Heart left ventricle (tissue), 16 donors: ENCODE measurements around the gene ANKRD29. TPM values are rescaled to one million over a fixed set of nuclear protein-coding genes. Genes with fewer than 3 reads are reported as not detected.

ENCODE experiments used
- ATAC-seq, 4 donors: fragments of 200-7000 bp; cut with Tn5 transposase; one replicate each; pipeline ENCODE4 v1.9.1; 2020 to 2022; ENCODE audit warnings: moderate library complexity in 4 of 4, mild to moderate bottlenecking in 3 of 4, moderate number of reproducible peaks in 1 of 4
- DNase-seq, 5 donors: peaks; one replicate each; pipeline ENCODE4 v3.0.0-alpha.2; 2020
- H3K27ac ChIP-seq, 12 donors: fragments of 200-600 bp; sonication (generic) in 4 of 12; one replicate each; pipeline versions ENCODE4 v1.5.0 to v1.8.0; 2016 to 2022; ENCODE audit warnings: mild to moderate bottlenecking in 2 of 12
- H3K27me3 ChIP-seq, 9 donors: fragments of 200-600 bp; sonication (generic) in 2 of 9; one replicate each; pipeline versions ENCODE4 v1.5.1 to v1.8.0; 2016 to 2022; ENCODE audit warnings: mild to moderate bottlenecking in 3 of 9
- H3K36me3 ChIP-seq, 9 donors: fragments of 200-600 bp; sonication (generic) in 2 of 9; one replicate each; pipeline versions ENCODE4 v1.5.0 to v1.8.0; 2018 to 2022; ENCODE audit warnings: mild to moderate bottlenecking in 2 of 9
- H3K4me1 ChIP-seq, 12 donors: fragments of 200-600 bp; sonication (generic) in 4 of 12; one replicate each; pipeline versions ENCODE4 v1.5.0 to v1.8.0; 2016 to 2022; ENCODE audit warnings: mild to moderate bottlenecking in 3 of 12
- H3K4me3 ChIP-seq, 12 donors: fragments of 200-600 bp; sonication (generic) in 4 of 12; one replicate each; pipeline versions ENCODE4 v1.5.0 to v1.8.0; 2017 to 2022; ENCODE audit warnings: mild to moderate bottlenecking in 9 of 12, moderate library complexity in 4 of 12
- H3K9me3 ChIP-seq, 12 donors: fragments of 200-600 bp; sonication (generic) in 4 of 12; one replicate each; pipeline versions ENCODE4 v1.5.0 to v1.8.0; 2016 to 2022; ENCODE audit warnings: mild to moderate bottlenecking in 1 of 12
- POLR2A ChIP-seq, 2 donors: fragments of 450-650 bp; IDR thresholded peaks; one replicate each; pipeline ENCODE4 v1.6.1; 2017; ENCODE audit warnings: antibody characterized with exemption in 2 of 2, mild to moderate bottlenecking in 2 of 2, moderate library complexity in 2 of 2
- WGBS, 4 donors: extraction: QIAGEN DNeasy Blood & Tissue Kit in 2 of 4; methylation state at CpG; one replicate each; pipeline versions ENCODE4 v1.1.5 to v1.1.7; 2013 to 2018; 5-methylcytosine and 5-hydroxymethylcytosine counted together
- intact Hi-C, 10 donors: fragments of 100-400 bp; cut with DNase I; formaldehyde crosslinking; loops; one replicate each; pipeline versions ENCODE4 v1.11.1 to v1.14.2; 2022
- polyA plus RNA-seq, 2 donors: library from polyadenylated mRNA; stranded (reverse); fragments of 200-250 nt; gene quantifications; one replicate each; pipeline ENCODE4 v1.2.3, GENCODE V29; 2013
- total RNA-seq, 9 donors: library from RNA; depleted of rRNA in 2 of 9; stranded (reverse); fragments of >200 nt in 2 of 9; fragmentation: NEBNext Ultra II Directional in 3 of 9; extraction: Animal tissue kit (Norgen Biotek cat#: 25700) in 3 of 9; gene quantifications; one replicate each; pipeline versions ENCODE4 v1.1.0 to v1.2.4, GENCODE V29; 2016 to 2023
- TF ChIP-seq, protein P1 (sequence below), 12 donors: fragments of 200-600 bp; sonication (generic) in 4 of 12; IDR thresholded peaks; one replicate each; pipeline versions ENCODE4 v1.5.0 to v1.8.0; 2018 to 2022; ENCODE audit warnings: antibody characterized with exemption in 12 of 12, mild to moderate bottlenecking in 5 of 12
- donor health status: ischemic (EF 13 %, LVEDD 7.1; RV severe dilation, severe dysfunction).
- donor health status: healthy with polysubstance abuse.
- donor health status: DM: no; HTN: yes; CAD: no.
- donor health status: DM: no; HTN: no; CAD: no.
- donor health status: ischemic (EF 25% LVEDD 6.9; RV normal size, moderate dysfunction).
- donor health status: ischemic (EF 25% LVEDD 5.7; RV mildly dilated, moderate dysfunction).
- donor health status: healthy.
- donor health status: DM: yes; HTN: yes; CAD: no.
- donor health status: ischemic (EF 35%, LVEDD 5.7; RV mildly dilated, moderate dysfunction).
- donor health status: nonischemic (EF 11% LVEDD 7.7; RV severe dilation, severe dysfunction).
- donor health status: DM: yes; HTN: yes; CAD: no.
- donor health status: PGD.
- donor health status: ischemic (EF 29% LVEDD 5.4; RV normal size, mild dysfunction).
- donor health status: nonischemic (EF 23%, LVEDD 6.1; RV moderate dilation, normal function).

The ANKRD29 gene
- total and polyA plus RNA-seq, 11 donors = 1.7 to 7.1 (median 4.9) TPM

DNA sequence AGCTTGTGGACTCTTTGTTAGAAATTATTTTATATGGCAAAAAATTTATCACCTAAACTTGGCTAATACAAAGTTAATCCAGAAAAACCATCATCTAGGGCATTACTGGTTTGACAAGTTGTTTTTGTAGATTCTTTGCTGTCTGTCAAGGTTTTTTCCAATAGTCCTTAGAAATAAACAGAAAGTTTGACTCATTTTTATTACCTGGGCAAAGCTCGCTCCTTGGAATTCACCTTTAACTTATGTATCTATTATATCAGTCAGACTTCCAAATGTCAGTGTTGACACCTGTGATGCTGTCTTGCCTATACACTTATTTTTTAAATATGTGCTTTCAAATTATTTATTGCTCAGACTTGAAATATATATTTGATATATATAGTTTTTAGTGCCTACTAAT lies 48.2 kb upstream of the ANKRD29 start:
- Histone ChIP-seq H3K27me3 (no peaks in the 10 kb centered on the region), H3K36me3 (no peaks in the 10 kb centered on the region), H3K4me3 (no peak overlapping the region), H3K27ac (no peak overlapping the region), H3K4me1 (no peaks in the 10 kb centered on the region), H3K9me3 (peaks cover 0 to 16% (median 1%) of the 10 kb centered on the region in 12 donors)
- DNase-seq = no peak
- intact Hi-C loops = loop anchor here in 1 of 10 donors (10.0 kb wide), 1 partner anchor 64 kb away; no protein-coding TSS in a partner anchor
- no peak for ATAC-seq
- TF ChIP-seq, protein P1, sequence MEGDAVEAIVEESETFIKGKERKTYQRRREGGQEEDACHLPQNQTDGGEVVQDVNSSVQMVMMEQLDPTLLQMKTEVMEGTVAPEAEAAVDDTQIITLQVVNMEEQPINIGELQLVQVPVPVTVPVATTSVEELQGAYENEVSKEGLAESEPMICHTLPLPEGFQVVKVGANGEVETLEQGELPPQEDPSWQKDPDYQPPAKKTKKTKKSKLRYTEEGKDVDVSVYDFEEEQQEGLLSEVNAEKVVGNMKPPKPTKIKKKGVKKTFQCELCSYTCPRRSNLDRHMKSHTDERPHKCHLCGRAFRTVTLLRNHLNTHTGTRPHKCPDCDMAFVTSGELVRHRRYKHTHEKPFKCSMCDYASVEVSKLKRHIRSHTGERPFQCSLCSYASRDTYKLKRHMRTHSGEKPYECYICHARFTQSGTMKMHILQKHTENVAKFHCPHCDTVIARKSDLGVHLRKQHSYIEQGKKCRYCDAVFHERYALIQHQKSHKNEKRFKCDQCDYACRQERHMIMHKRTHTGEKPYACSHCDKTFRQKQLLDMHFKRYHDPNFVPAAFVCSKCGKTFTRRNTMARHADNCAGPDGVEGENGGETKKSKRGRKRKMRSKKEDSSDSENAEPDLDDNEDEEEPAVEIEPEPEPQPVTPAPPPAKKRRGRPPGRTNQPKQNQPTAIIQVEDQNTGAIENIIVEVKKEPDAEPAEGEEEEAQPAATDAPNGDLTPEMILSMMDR (IDR thresholded peaks at IDR 0.05) = no peak
- no peak for TF ChIP-seq POLR2A (IDR thresholded peaks at IDR 0.05)
- 97 to 100% (median 97%) methylated on average over 1 of the region's 1 CpG for WGBS, 4 donors

DNA sequence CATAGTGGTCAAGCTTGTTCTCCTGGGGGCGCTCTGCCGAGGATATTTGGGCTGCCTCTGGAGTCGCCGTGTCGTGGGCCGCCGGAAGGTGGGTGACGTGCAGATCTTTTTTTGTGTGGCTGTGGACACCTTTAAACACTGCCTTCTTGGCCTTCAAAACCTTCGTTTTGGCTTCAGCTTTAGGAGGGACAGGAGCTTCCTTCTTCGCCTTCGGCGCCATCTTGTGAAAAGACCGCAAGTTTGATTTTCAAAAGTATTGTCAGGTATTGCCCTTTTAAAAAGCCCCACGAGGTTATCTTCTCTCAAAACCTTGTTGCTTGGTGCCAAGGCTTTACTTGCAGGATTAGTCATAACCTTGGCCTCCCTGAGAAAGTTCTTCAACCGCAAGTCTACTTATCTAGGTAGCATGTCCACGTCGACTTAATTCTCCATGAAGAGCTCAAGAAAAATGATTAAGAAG lies 47.4 kb upstream of the ANKRD29 start:
- H3K27me3 ChIP-seq = no peaks in the 10 kb centered on the region
- H3K27ac ChIP-seq = no peak overlapping the region
- H3K4me3 ChIP-seq = no peak overlapping the region
- ATAC-seq = no peak
- DNase-seq = no peak
- TF ChIP-seq POLR2A (IDR thresholded peaks at IDR 0.05) = no peak
- TF ChIP-seq, protein P1 (IDR thresholded peaks at IDR 0.05) = no peak
- no peaks in the 10 kb centered on the region for H3K36me3 ChIP-seq
- peaks cover 0 to 16% (median 1%) of the 10 kb centered on the region in 12 donors for H3K9me3 ChIP-seq
- no peaks in the 10 kb centered on the region for H3K4me1 ChIP-seq
- WGBS, 4 donors = 92 to 93% (median 92%) methylated on average over 17 of the region's 17 CpGs
- intact Hi-C loops = loop anchor here in 1 of 10 donors (10.0 kb wide), 1 partner anchor 65 kb away; no protein-coding TSS in a partner anchor

DNA sequence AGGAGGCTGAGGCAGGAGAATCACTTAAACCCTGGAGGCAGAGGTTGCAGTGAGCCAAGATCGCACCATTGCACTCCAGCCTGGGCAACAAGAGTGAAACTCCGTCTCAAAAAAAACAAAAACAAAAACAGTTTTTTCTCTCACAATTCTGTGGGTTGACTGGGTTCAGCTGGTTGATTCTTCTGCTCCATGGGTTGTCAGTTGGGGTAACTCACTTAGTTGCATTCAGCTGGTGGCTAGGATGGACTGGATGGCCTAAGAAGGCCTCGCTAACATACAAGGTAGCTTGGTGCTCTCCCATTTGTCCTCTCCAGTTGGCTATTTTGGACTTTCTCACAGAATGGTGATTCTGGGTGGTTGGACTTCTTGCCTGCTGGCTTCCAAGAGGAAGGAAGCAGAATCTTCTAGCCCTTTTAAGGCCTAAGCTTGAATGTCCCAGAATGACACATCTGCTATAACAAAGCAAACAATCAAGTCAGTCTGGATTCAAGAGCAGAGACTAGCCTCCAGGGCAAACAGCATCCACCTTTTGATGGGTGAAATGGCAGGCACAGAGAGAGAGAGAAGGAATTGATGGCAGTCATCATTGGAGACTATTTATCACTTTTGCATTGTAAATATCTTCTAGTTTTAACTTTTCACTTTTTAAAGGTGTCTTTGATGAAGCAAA lies 44.4 kb upstream of the ANKRD29 start:
- no peak overlapping the region for H3K4me3 ChIP-seq
- H3K36me3 ChIP-seq = no peaks in the 10 kb centered on the region
- peaks cover 0 to 9% (median 0%) of the 10 kb centered on the region in 12 donors for H3K4me1 ChIP-seq
- DNase-seq (no peak), ATAC-seq (no peak)
- peaks cover 0 to 16% (median 1%) of the 10 kb centered on the region in 12 donors for H3K9me3 ChIP-seq
- H3K27me3 ChIP-seq = no peaks in the 10 kb centered on the region
- TF ChIP-seq POLR2A (IDR thresholded peaks at IDR 0.05) = no peak
- TF ChIP-seq, protein P1 (IDR thresholded peaks at IDR 0.05) = no peak
- H3K27ac ChIP-seq = no peak overlapping the region
- WGBS, 4 donors = 86 to 96% (median 95%) methylated on average over 3 of the region's 3 CpGs
- intact Hi-C loops = loop anchor here in 6 of 10 donors (10.0 kb wide), 3 partner anchors 192 to 212 kb away; partner anchors contain the start of gene RMC1 (in 1 of the 6)

DNA sequence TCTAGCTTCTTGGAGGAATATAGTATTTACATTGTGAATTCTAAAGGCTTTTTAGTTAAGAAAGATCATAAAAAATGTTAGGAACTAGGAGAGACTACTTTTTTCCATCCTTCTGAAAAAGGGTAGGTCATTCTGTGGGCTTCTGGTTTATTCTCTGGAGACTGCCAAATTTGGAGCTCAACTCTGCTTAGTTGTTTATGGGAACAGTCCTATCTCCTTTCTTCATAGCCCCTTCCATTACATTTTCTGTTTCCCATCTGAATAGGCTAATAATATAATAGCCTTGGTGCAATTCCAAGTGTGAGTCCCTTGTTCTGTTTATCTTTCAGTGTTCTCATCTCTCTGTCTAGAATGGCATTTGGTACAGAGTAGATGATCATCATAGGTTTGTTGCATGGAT lies 42.1 kb upstream of the ANKRD29 start:
- Histone ChIP-seq H3K4me3 (no peak overlapping the region), H3K27me3 (no peaks in the 10 kb centered on the region), H3K27ac (peak overlapping the region in 3 of 12 donors; percentile 26 to 55 (median 39)), H3K36me3 (no peaks in the 10 kb centered on the region), H3K4me1 (peaks cover 0 to 9% (median 0%) of the 10 kb centered on the region in 12 donors), H3K9me3 (peaks cover 0 to 16% (median 1%) of the 10 kb centered on the region in 12 donors)
- DNase-seq (no peak), ATAC-seq (peak in 1 of 4 donors; percentile 42)
- intact Hi-C loops = loop anchor here in 7 of 10 donors (1.0 to 10.0 kb wide), 6 partner anchors 83 to 210 kb away; partner anchors contain the start of gene RMC1 (in 1 of the 7)
- no peak for TF ChIP-seq POLR2A (IDR thresholded peaks at IDR 0.05)
- TF ChIP-seq, protein P1 (IDR thresholded peaks at IDR 0.05) = no peak
